Right lobe of liver (tissue), 4 donors: ENCODE results near the gene IGLL5.

Experiments used
- POLR2A ChIP-seq: fragments of 450-650 bp; IDR thresholded peaks from one replicate; pipeline ENCODE4 v1.6.1; 2017; ENCODE audit warnings: antibody characterized with exemption, mild to moderate bottlenecking
- TF ChIP-seq, protein P1 (sequence below), 4 donors: fragments of 200-600 bp in 3 of 4; fragments of 450-650 bp in 1 of 4; IDR thresholded peaks; one replicate each; pipeline versions ENCODE4 v1.5.1 to v1.8.0; 2016 to 2022; ENCODE audit warnings: antibody characterized with exemption in 4 of 4, mild to moderate bottlenecking in 2 of 4
- donor health status: DM: no; HTN: no; CAD: no.
- donor health status: DM: no; HTN: no; CAD: no.
- donor health status: DM: no; HTN: yes; CAD: no.

GRCh38 chr22:22927888-22928665 lies 40.5 kb downstream of the IGLL5 start:
- TF ChIP-seq, protein P1, sequence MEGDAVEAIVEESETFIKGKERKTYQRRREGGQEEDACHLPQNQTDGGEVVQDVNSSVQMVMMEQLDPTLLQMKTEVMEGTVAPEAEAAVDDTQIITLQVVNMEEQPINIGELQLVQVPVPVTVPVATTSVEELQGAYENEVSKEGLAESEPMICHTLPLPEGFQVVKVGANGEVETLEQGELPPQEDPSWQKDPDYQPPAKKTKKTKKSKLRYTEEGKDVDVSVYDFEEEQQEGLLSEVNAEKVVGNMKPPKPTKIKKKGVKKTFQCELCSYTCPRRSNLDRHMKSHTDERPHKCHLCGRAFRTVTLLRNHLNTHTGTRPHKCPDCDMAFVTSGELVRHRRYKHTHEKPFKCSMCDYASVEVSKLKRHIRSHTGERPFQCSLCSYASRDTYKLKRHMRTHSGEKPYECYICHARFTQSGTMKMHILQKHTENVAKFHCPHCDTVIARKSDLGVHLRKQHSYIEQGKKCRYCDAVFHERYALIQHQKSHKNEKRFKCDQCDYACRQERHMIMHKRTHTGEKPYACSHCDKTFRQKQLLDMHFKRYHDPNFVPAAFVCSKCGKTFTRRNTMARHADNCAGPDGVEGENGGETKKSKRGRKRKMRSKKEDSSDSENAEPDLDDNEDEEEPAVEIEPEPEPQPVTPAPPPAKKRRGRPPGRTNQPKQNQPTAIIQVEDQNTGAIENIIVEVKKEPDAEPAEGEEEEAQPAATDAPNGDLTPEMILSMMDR (IDR thresholded peaks at IDR 0.05), result no peak
- no peak for TF ChIP-seq POLR2A
